ENCODE data around the gene PLOD3.

GRCh38 chr7:101200862-101201599, 16.4 kb downstream of the PLOD3 start, which contains the start of gene MOGAT3:
- TF ChIP-seq EZH2 (IDR thresholded peaks at IDR 0.05) = no peak
- no peak for TF ChIP-seq POLR2AphosphoS5 (IDR thresholded peaks at IDR 0.05; ENCODE audit: borderline replicate concordance, low read depth, low read length)
- no peak for TF ChIP-seq FOXP2 (optimal IDR thresholded peaks at IDR 0.05; ENCODE audit: control extremely low read depth, extremely low read length, insufficient read depth)
